SK-N-SH (cell line): ENCODE data around the gene CDK13. TPM values are rescaled to one million over a fixed set of nuclear protein-coding genes. Genes with fewer than 3 reads are reported as not detected.

Experiments used
- CTCF ChIA-PET: fragments of 300-600, 350-600 bp; formaldehyde crosslinking; extraction: SDS; loops from one replicate; lab custom pipeline; 2021; lab: Yijun Ruan, JAX
- POLR2A ChIA-PET: fragments of 350-600 bp; sonication (Branson Sonifier 250); formaldehyde crosslinking; extraction: SDS; loops from one replicate; lab custom pipeline; 2020; ENCODE audit warnings: antibody characterized with exemption, inconsistent platforms; lab: Yijun Ruan, JAX
- DNase-seq: peaks from one replicate; pipeline ENCODE4 v3.0.0; 2012
- H2AFZ ChIP-seq: fragments of 200-600 bp; sonication (generic); 2 replicates; pipeline ENCODE4 v1.8.1; 2016; ENCODE audit warnings: antibody characterized with exemption, mild to moderate bottlenecking, low read depth
- H3F3A ChIP-seq: fragments of 200-600 bp; sonication (generic); replicated peaks from 2 replicates; pipeline ENCODE3; 2016; ENCODE audit warnings: antibody characterized with exemption, mild to moderate bottlenecking; ENCODE audit not compliant: insufficient read depth
- H3K27ac ChIP-seq, 2 experiments: fragments of 200-500 bp in 1 of 2; fragments of 200-600 bp in 1 of 2; sonication (Bioruptor generic) in 1 of 2; sonication (generic), shearing (Covaris generic) in 1 of 2; 2 replicates each; pipeline versions ENCODE4 v1.5.1 to v1.6.1; 2014 to 2016; ENCODE audit warnings: low read depth in 2 of 2, inconsistent platforms in 1 of 2, low read length in 1 of 2, mild to moderate bottlenecking in 1 of 2, mixed read lengths in 1 of 2
- H3K27me3 ChIP-seq: fragments of 200-600 bp; sonication (generic), shearing (Covaris generic); 2 replicates; pipeline ENCODE4 v1.6.1; 2016; ENCODE audit warnings: mixed run types; ENCODE audit not compliant: insufficient read depth
- H3K36me3 ChIP-seq, 2 experiments: fragments of 200-500 bp in 1 of 2; fragments of 200-600 bp in 1 of 2; sonication (Bioruptor generic) in 1 of 2; sonication (generic) in 1 of 2; replicated peaks in 1 of 2; 2 replicates each; pipeline versions ENCODE3 to v1.5.1; 2014 to 2016; ENCODE audit warnings: low read length in 1 of 2, mild to moderate bottlenecking in 1 of 2; ENCODE audit not compliant: insufficient read depth in 2 of 2, control insufficient read depth in 1 of 2
- H3K4me1 ChIP-seq, 2 experiments: fragments of 200-500 bp in 1 of 2; fragments of 200-600 bp in 1 of 2; sonication (Bioruptor generic) in 1 of 2; sonication (generic), shearing (Covaris generic) in 1 of 2; 2 replicates each; pipeline versions ENCODE4 v1.5.1 to v1.6.1; 2014 to 2016; ENCODE audit warnings: low read depth in 1 of 2, low read length in 1 of 2, mixed run types in 1 of 2; ENCODE audit not compliant: insufficient read depth in 2 of 2, control insufficient read depth in 1 of 2
- H3K4me2 ChIP-seq: fragments of 200-600 bp; sonication (generic), shearing (Covaris generic); 2 replicates; pipeline ENCODE4 v1.6.1; 2017; ENCODE audit warnings: mixed run types
- H3K4me3 ChIP-seq, 2 experiments: fragments of 200-500 bp in 1 of 2; fragments of 200-600 bp in 1 of 2; sonication (Bioruptor generic) in 1 of 2; sonication (generic), shearing (Covaris generic) in 1 of 2; 2 replicates each; pipeline versions ENCODE4 v1.5.1 to v1.8.1; 2014 to 2016; ENCODE audit warnings: low read depth in 2 of 2, inconsistent platforms in 1 of 2, low read length in 1 of 2, mild to moderate bottlenecking in 1 of 2, mixed read lengths in 1 of 2, moderate library complexity in 1 of 2
- H3K79me2 ChIP-seq: fragments of 200-600 bp; sonication (generic); 2 replicates; pipeline ENCODE4 v1.8.1; 2017; ENCODE audit warnings: mild to moderate bottlenecking; ENCODE audit not compliant: insufficient read depth
- H3K9ac ChIP-seq: fragments of 200-600 bp; sonication (generic); 2 replicates; pipeline ENCODE4 v1.6.1; 2017; ENCODE audit warnings: mixed run types
- H3K9me2 ChIP-seq: fragments of 200-600 bp; sonication (generic); 2 replicates; pipeline ENCODE4 v1.6.1; 2017; ENCODE audit warnings: mixed run types
- H3K9me3 ChIP-seq: fragments of 200-600 bp; sonication (generic); 2 replicates; pipeline ENCODE4 v1.6.1; 2017; ENCODE audit warnings: mixed run types, mild to moderate bottlenecking, moderate library complexity
- H4K20me1 ChIP-seq: fragments of 200-600 bp; sonication (generic); 2 replicates; pipeline ENCODE4 v1.6.1; 2017; ENCODE audit warnings: mild to moderate bottlenecking, mixed run types; ENCODE audit not compliant: insufficient read depth
- ELF1 ChIP-seq: IDR thresholded peaks from 2 replicates; pipeline ENCODE4 v1.4.0; 2012
- EP300 ChIP-seq, 2 experiments: IDR thresholded peaks; 2 replicates each; pipeline versions ENCODE4 v1.4.0 to v1.6.1; 2012; ENCODE audit warnings: borderline replicate concordance in 1 of 2, low read depth in 1 of 2, low read length in 1 of 2
- EZH2phosphoT487 ChIP-seq: fragments of 200-600 bp; sonication (generic); IDR thresholded peaks from 2 replicates; pipeline ENCODE4 v1.6.1; 2017; ENCODE audit warnings: low read depth, mixed run types, mild to moderate bottlenecking, antibody characterized with exemption, moderate library complexity, borderline replicate concordance
- FOXJ3 ChIP-seq: sonication (generic); formaldehyde crosslinking; IDR thresholded peaks from 2 replicates; pipeline ENCODE4 v1.5.1; 2020; ENCODE audit warnings: mild to moderate bottlenecking, missing genetic modification reagents
- GABPA ChIP-seq: IDR thresholded peaks from 2 replicates; pipeline ENCODE4 v1.4.0; 2012; ENCODE audit warnings: low read depth, mild to moderate bottlenecking
- JUND ChIP-seq: IDR thresholded peaks from 2 replicates; pipeline ENCODE4 v1.4.0; 2012
- MXI1 ChIP-seq: IDR thresholded peaks from 2 replicates; pipeline ENCODE4 v1.6.1; 2012; ENCODE audit warnings: mild to moderate bottlenecking, low read depth, low read length, improper control_type of control experiment
- NRF1 ChIP-seq: IDR thresholded peaks from 2 replicates; pipeline ENCODE4 v1.6.1; 2012; ENCODE audit warnings: low read depth, mild to moderate bottlenecking, low read length
- RAD21 ChIP-seq: IDR thresholded peaks from 2 replicates; pipeline ENCODE4 v1.6.1; 2012; ENCODE audit warnings: mild to moderate bottlenecking, low read length
- RCOR1 ChIP-seq: fragments of 150-350 bp; IDR thresholded peaks from 2 replicates; pipeline ENCODE4 v1.6.1; 2017; ENCODE audit warnings: antibody characterized with exemption, low read length
- RXRA ChIP-seq: IDR thresholded peaks from 2 replicates; pipeline ENCODE4 v1.4.0; 2012; ENCODE audit warnings: low read depth, mild to moderate bottlenecking, borderline replicate concordance
- SIN3A ChIP-seq: IDR thresholded peaks from 2 replicates; pipeline ENCODE4 v1.6.1; 2012; ENCODE audit warnings: low read depth, mild to moderate bottlenecking, low read length, moderate library complexity, borderline replicate concordance
- SMC3 ChIP-seq: IDR thresholded peaks from 2 replicates; pipeline ENCODE4 v1.6.1; 2012; ENCODE audit warnings: low read depth, low read length, improper control_type of control experiment
- TAF1 ChIP-seq: IDR thresholded peaks from 2 replicates; pipeline ENCODE4 v1.6.1; 2012; ENCODE audit warnings: low read depth, mild to moderate bottlenecking, low read length, moderate library complexity, borderline replicate concordance
- TCF12 ChIP-seq: IDR thresholded peaks from 2 replicates; pipeline ENCODE4 v1.4.0; 2012
- WGBS: methylation state at CpG from one replicate; pipeline ENCODE4 v1.1.6; 2017; ENCODE audit warnings: low lambda C conversion rate; 5-methylcytosine and 5-hydroxymethylcytosine counted together
- polyA plus RNA-seq, 3 experiments: library from polyadenylated mRNA; depleted of rRNA; stranded (reverse); fragments of >200 nt; gene quantifications; 2 replicates each; pipeline ENCODE4 v1.2.3, GENCODE V29; 2012
- TF ChIP-seq, protein P1 (sequence below): IDR thresholded peaks from 2 replicates; pipeline ENCODE4 v1.4.0; 2012; ENCODE audit warnings: low read depth, borderline replicate concordance
- TF ChIP-seq, protein P2 (sequence below): fragments of 150-350 bp; IDR thresholded peaks from 2 replicates; pipeline ENCODE4 v1.6.1; 2017; ENCODE audit warnings: antibody characterized with exemption, low read length, low read depth, borderline replicate concordance
- TF ChIP-seq, protein P3 (sequence below): fragments of 150-350 bp; IDR thresholded peaks from 2 replicates; pipeline ENCODE4 v1.6.1; 2016; ENCODE audit warnings: mild to moderate bottlenecking, low read depth, low read length
- TF ChIP-seq, protein P4 (sequence below): IDR thresholded peaks from 2 replicates; pipeline ENCODE4 v1.4.0; 2012; ENCODE audit warnings: low read depth, borderline replicate concordance
- TF ChIP-seq, protein P5 (sequence below): fragments of 200-600 bp; sonication (generic); IDR thresholded peaks from 2 replicates; pipeline ENCODE4 v1.6.1; 2017; ENCODE audit warnings: antibody characterized with exemption, mild to moderate bottlenecking, moderate library complexity

Gene CDK13
- polyA plus RNA-seq, 1 of the 3 experiments (the other 2 are of a cell fraction): 23.1 TPM

DNA sequence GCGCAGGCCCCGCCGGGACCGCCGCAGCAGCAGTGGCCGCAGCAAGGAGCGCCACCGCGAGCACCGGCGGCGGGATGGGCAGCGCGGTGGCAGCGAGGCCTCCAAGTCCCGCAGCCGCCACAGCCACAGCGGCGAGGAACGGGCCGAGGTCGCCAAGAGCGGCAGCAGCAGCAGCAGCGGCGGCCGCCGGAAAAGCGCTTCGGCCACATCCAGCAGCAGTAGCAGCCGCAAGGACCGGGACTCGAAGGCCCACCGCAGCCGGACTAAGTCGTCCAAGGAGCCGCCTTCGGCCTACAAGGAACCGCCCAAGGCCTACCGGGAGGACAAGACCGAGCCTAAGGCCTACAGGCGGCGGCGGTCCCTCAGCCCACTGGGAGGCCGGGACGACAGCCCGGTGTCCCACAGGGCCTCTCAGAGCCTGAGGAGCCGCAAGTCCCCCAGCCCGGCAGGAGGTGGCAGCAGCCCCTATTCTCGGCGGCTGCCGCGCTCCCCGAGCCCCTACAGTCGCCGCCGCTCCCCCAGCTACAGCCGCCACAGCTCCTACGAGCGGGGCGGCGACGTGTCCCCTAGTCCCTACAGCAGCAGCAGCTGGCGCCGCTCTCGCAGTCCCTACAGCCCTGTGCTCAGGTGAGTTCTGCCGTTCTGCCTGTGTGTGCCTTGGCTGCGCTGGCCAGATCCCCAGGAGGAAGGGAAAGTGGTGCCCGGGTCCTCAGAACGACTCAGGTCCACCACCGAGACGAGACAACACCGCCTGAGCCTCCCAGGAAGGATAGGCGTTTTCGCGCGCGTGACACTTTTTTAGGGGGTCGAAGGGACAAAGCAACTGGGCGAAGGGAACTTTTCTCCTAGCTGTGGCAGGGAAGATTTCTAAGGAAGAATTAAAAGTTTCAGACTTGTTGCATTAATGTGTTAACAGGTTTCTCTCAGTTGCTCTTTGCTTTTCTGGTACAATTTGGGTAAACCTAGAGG, 1.5 kb downstream of the CDK13 start:
- Histone ChIP-seq H3K36me3 (peaks cover 13 to 19% of the 10 kb centered on the region in 2 experiments), H3K79me2 (peaks cover 71% of the 10 kb centered on the region), H3K4me3 (peak overlapping the region; percentile 74 to 96), H3K9ac (peak overlapping the region; percentile 92), H2AFZ (no peak overlapping the region), H3K27me3 (no peaks in the 10 kb centered on the region), H3K9me2 (no peaks in the 10 kb centered on the region), H3K4me2 (peak overlapping the region; percentile 78), H3K27ac (peak overlapping the region; percentile 97), H3F3A (peaks cover 16% of the 10 kb centered on the region), H3K9me3 (no peaks in the 10 kb centered on the region), H3K4me1 (peaks cover 0 to 24% of the 10 kb centered on the region in 2 experiments; a peak in 2 of 4 replicates), H4K20me1 (peaks cover 54% of the 10 kb centered on the region)
- DNase-seq: peak; percentile 90
- WGBS: under 1% methylated on average over 24 of the region's 79 CpGs
- ChIA-PET CTCF (interaction anchor here (0.7 to 9.3 kb wide), 25 partner anchors 14 to 1616 kb away, joined by 3 to 100 read pairs (median 3); partner anchors contain the start of genes MPLKIP and SUGCT), POLR2A (interaction anchor here (1.4 kb wide), 1 partner anchor 183 kb away, joined by 4 read pairs; the partner anchor contains the start of genes MPLKIP and SUGCT)
- TF ChIP-seq GABPA (no peak), NRF1 (no peak), EZH2phosphoT487 (no peak), ELF1 (no peak), JUND (no peak), MXI1 (peak; percentile 67; the same call in 1 of the 2 replicates), RCOR1 (no peak), SMC3 (peak; percentile 62), TCF12 (no peak), TAF1 (peak; percentile 16; the same call in 1 of the 2 replicates), RXRA (no peak), RAD21 (peak; percentile 66), FOXJ3 (0 out of 2 replicates have a peak, but pooled peaks have one; percentile 16), EP300 (IDR thresholded peaks at IDR 0.05; ENCODE audit: borderline replicate concordance in 1 of 2, low read depth in 1 of 2, low read length in 1 of 2) (no peak), SIN3A (peak; percentile 68; the same call in 1 of the 2 replicates)
- TF ChIP-seq, protein P1, sequence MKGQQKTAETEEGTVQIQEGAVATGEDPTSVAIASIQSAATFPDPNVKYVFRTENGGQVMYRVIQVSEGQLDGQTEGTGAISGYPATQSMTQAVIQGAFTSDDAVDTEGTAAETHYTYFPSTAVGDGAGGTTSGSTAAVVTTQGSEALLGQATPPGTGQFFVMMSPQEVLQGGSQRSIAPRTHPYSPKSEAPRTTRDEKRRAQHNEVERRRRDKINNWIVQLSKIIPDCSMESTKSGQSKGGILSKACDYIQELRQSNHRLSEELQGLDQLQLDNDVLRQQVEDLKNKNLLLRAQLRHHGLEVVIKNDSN: no peak
- TF ChIP-seq, protein P2, sequence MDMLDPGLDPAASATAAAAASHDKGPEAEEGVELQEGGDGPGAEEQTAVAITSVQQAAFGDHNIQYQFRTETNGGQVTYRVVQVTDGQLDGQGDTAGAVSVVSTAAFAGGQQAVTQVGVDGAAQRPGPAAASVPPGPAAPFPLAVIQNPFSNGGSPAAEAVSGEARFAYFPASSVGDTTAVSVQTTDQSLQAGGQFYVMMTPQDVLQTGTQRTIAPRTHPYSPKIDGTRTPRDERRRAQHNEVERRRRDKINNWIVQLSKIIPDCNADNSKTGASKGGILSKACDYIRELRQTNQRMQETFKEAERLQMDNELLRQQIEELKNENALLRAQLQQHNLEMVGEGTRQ: no peak
- TF ChIP-seq, protein P3, sequence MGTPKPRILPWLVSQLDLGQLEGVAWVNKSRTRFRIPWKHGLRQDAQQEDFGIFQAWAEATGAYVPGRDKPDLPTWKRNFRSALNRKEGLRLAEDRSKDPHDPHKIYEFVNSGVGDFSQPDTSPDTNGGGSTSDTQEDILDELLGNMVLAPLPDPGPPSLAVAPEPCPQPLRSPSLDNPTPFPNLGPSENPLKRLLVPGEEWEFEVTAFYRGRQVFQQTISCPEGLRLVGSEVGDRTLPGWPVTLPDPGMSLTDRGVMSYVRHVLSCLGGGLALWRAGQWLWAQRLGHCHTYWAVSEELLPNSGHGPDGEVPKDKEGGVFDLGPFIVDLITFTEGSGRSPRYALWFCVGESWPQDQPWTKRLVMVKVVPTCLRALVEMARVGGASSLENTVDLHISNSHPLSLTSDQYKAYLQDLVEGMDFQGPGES: no peak
- TF ChIP-seq, protein P4, sequence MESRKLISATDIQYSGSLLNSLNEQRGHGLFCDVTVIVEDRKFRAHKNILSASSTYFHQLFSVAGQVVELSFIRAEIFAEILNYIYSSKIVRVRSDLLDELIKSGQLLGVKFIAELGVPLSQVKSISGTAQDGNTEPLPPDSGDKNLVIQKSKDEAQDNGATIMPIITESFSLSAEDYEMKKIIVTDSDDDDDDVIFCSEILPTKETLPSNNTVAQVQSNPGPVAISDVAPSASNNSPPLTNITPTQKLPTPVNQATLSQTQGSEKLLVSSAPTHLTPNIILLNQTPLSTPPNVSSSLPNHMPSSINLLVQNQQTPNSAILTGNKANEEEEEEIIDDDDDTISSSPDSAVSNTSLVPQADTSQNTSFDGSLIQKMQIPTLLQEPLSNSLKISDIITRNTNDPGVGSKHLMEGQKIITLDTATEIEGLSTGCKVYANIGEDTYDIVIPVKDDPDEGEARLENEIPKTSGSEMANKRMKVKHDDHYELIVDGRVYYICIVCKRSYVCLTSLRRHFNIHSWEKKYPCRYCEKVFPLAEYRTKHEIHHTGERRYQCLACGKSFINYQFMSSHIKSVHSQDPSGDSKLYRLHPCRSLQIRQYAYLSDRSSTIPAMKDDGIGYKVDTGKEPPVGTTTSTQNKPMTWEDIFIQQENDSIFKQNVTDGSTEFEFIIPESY: no peak
- TF ChIP-seq, protein P5, sequence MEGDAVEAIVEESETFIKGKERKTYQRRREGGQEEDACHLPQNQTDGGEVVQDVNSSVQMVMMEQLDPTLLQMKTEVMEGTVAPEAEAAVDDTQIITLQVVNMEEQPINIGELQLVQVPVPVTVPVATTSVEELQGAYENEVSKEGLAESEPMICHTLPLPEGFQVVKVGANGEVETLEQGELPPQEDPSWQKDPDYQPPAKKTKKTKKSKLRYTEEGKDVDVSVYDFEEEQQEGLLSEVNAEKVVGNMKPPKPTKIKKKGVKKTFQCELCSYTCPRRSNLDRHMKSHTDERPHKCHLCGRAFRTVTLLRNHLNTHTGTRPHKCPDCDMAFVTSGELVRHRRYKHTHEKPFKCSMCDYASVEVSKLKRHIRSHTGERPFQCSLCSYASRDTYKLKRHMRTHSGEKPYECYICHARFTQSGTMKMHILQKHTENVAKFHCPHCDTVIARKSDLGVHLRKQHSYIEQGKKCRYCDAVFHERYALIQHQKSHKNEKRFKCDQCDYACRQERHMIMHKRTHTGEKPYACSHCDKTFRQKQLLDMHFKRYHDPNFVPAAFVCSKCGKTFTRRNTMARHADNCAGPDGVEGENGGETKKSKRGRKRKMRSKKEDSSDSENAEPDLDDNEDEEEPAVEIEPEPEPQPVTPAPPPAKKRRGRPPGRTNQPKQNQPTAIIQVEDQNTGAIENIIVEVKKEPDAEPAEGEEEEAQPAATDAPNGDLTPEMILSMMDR: peak; percentile 45
